ENCODE data around the gene BCDIN3D. TPM values are rescaled to one million over a fixed set of nuclear protein-coding genes. Genes with fewer than 3 reads are reported as not detected.

Gene BCDIN3D
- total RNA-seq, 1 donor from 2014 or later = 3.0 TPM

- DNase-seq (ENCODE audit: low spot score) = no peak
Measured at GRCh38 chr12:49798934-49799333, 44.0 kb downstream of the BCDIN3D start.

GRCh38 chr12:49798248-49798647 lies 44.7 kb downstream of the BCDIN3D start:
- no peak for DNase-seq (ENCODE audit: low spot score)

GRCh38 chr12:49797449-49797776 lies 45.5 kb downstream of the BCDIN3D start:
- no peak for DNase-seq (ENCODE audit: low spot score)

GRCh38 chr12:49796606-49797448 lies 46.1 kb downstream of the BCDIN3D start:
- DNase-seq (ENCODE audit: low spot score) = peak; percentile 69

- DNase-seq (ENCODE audit: low spot score) = peak; percentile 87
Measured at GRCh38 chr12:49796155-49796554, 46.8 kb downstream of the BCDIN3D start.

- DNase-seq (ENCODE audit: low spot score) = no peak
Measured at GRCh38 chr12:49795654-49796105, 47.2 kb downstream of the BCDIN3D start.

GRCh38 chr12:49794811-49795653 lies 47.9 kb downstream of the BCDIN3D start:
- DNase-seq (ENCODE audit: low spot score) = no peak

GRCh38 chr12:49794021-49794420 lies 48.9 kb downstream of the BCDIN3D start:
- DNase-seq (ENCODE audit: low spot score) = no peak

GRCh38 chr12:49793620-49794019 lies 49.3 kb downstream of the BCDIN3D start:
- DNase-seq (ENCODE audit: low spot score) = no peak

- DNase-seq (ENCODE audit: low spot score) = no peak
Measured at GRCh38 chr12:49792976-49793580, 49.8 kb downstream of the BCDIN3D start.

GRCh38 chr12:49792181-49792970 lies 50.5 kb downstream of the BCDIN3D start:
- no peak for DNase-seq (ENCODE audit: low spot score)

GRCh38 chr12:49791700-49792099 lies 51.2 kb downstream of the BCDIN3D start:
- no peak for DNase-seq (ENCODE audit: low spot score)

- DNase-seq (ENCODE audit: low spot score) = no peak
Measured at GRCh38 chr12:49790741-49791555, 52.0 kb downstream of the BCDIN3D start.

GRCh38 chr12:49789992-49790391 lies 52.9 kb downstream of the BCDIN3D start:
- DNase-seq (ENCODE audit: low spot score) = no peak

- DNase-seq (ENCODE audit: low spot score) = no peak
Measured at GRCh38 chr12:49787672-49788071, 55.2 kb downstream of the BCDIN3D start.

Other genes starting within 250 kb of the BCDIN3D start
- 0.55 TPM for gene FAM186B, start 237.5 kb downstream of the BCDIN3D start, total RNA-seq
- gene PRPF40B, start 219.5 kb downstream of the BCDIN3D start, total RNA-seq = 13.7 TPM
- gene FMNL3, start 135.7 kb downstream of the BCDIN3D start, total RNA-seq = 26.4 TPM
- gene TMBIM6, start 101.5 kb downstream of the BCDIN3D start, total RNA-seq = 477 TPM
- 44.3 TPM for gene NCKAP5L, start 14.7 kb downstream of the BCDIN3D start, total RNA-seq
- 0.35 TPM for gene FAIM2, start 60.8 kb upstream of the BCDIN3D start, total RNA-seq
- not detected for gene AQP2, start 107.6 kb upstream of the BCDIN3D start, total RNA-seq
- gene AQP5, start 118.8 kb upstream of the BCDIN3D start, total RNA-seq = not detected
- not detected for gene AQP6, start 129.8 kb upstream of the BCDIN3D start, total RNA-seq
- 9.4 TPM for gene RACGAP1, start 182.4 kb upstream of the BCDIN3D start, total RNA-seq
- gene ASIC1, start 214.5 kb upstream of the BCDIN3D start, total RNA-seq = 0.71 TPM
- gene SMARCD1, start 242.2 kb upstream of the BCDIN3D start, total RNA-seq = 63.1 TPM

All from mesenteric fat pad (tissue), 1 donor.